ENCODE results near the gene ECE2. TPM values are rescaled to one million over a fixed set of nuclear protein-coding genes. Genes with fewer than 3 reads are reported as not detected.

The ECE2 gene
- not detected in 2 replicates for total RNA-seq

DNA sequence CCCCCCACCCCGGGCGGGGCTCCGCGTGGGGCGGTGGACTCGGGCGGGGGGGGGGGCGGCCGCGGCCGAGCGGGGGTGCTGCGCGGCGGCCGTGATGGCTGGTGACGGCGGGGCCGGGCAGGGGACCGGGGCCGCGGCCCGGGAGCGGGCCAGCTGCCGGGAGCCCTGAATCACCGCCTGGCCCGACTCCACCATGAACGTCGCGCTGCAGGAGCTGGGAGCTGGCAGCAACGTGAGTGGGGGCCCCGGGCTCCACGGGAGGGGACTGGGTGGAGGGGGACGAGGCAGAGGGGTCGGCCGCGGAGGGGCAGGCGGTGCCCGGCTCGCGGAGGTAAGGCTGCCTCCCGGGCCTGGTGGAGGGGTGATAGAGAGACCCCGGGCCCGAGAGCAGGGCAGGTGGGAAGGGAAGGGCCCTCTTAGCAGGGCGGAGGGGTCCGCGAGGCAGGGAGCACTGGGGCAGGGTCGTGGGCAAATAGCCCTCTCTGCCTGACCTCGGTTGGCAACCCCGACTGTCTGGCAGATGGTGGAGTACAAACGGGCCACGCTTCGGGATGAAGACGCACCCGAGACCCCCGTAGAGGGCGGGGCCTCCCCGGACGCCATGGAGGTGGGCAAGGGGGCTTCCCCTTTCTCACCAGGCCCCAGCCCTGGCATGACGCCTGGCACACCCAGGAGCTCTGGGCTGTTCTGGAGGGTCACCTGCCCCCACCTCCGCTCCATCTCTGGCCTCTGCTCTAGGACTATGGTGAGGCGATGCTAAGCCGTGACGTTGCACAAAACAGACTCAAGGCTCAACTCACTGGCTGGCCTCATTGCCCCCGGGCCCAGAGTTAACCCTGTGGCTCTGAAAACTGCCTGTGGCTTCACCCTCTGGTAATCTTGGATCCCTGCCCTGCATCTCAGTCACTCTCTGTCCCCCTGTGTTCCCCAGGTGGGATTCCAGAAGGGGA lies at the start of gene ECE2:
ECE2 (plus strand) TSS at position 62 of the 950 bp plus-strand sequence; CDS start at position 194, 132 bp downstream.

DNA sequence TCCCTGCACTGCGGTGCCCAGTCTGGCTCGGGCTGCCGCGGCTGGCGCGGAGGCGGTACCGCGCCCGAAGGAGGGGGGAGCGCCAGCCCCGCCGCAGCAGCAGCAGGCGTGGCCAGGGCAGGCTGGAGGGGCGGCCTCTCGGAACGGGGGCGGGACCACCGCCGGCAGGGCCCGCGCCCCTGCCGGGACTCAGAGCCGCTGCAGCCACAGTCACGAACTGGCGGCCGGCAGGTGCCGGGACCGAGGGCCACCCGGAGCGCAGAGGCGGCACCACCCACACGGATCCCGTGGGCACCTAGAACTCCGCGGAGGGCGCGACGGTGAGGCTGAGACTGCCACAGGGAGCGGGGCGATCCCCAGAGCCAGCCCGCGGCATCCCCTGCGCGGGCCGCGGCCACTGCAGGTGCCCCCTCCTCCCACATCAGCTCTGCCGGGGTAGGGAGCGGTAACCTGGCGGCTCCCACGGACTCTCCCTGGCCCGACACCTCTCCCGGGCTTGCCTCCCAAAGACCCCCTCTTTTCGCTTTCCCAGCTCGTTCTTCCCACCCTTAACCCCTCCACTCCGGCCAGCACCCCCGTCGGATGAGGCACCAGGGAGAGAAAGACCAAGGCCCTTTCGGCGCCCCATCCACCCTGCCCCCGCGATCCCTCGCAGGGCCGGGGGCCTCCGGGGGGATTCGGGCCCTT lies 46.3 kb upstream of the ECE2 start, which contains the start of gene VWA5B2:
VWA5B2 (plus strand) TSS at position 192 of the 687 bp plus-strand sequence. CDS start 944 bp downstream, outside the sequence.

DNA sequence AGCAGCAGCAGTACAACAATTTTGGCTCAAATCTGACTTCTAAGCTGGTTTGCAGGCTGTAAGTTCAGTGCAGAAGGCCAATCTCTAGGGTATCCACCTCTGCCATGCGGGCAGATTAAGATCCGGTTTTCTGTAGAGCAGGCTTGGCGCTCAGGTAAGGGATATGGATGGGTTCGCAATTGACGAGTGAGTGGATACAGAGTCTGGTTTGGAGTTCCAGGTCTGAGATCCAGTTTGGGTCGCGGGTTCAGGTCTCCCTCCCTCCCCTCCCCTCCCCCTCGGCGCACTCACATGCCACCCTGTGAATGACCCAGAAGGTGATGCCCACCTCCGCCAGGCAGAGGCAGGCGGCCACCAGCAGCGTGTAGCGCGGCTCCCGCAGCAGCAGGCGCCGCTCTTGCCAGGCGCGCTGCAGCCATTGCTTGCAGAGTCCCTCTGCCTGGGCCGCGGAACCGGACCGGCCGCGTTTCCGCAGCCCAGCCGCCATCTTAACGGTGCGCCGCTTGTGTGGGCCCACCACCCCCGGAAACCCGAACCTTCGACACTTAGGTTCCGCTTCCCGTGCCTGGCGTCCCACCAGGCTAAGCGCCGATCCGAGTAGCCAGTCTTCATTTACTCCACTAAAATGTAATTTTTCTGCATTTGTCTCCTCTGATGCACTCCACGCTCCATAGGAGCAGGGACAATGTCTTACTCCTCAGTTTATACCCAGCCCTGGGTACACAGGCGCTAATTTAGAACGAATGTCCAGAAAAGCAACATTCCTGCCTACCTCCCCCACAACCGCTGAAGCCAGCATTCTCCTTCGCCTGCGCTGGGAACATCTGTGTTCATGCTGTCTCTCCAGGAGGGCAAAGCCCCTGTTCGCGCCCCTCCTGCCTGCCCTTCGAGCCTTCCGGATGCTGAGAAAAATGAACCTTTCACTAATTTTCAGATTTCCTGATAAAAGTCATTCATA lies 27.1 kb upstream of the ECE2 start, which contains the start of gene ALG3:
ALG3 (minus strand) TSS at position 509 of the 958 bp plus-strand sequence; CDS start at position 487, 22 bp downstream.

DNA sequence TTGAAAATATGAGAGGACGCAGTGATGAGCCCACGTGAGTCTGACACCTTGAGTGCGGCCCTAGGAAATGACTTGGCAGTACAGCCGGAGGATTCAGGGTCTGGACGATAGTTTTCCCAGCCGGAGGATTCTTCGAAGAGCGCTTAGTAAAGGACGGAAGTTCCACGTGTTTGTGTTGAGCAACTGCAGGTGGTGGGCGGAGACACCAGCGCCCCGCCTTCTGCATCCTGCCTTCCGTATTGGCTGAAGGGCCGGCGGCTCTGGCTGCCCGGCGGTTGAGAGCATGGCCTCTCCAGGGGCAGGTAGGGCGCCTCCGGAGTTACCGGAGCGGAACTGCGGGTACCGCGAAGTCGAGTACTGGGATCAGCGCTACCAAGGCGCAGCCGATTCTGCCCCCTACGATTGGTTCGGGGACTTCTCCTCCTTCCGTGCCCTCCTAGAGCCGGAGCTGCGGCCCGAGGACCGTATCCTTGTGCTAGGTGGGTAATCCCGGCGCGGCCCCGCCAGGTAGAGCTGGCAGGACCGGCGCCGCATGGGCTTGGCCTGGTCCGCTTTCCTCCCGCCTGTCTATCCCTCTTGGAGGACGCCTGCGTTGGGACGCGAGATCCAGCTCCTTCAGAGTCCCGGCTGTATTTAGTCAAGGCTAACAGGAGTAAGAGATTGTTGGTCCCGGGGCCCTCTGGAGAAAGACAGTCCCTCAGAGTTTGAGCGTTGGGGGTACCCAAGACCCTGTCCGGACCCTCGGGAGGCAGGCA lies 26.2 kb upstream of the ECE2 start, which contains the start of gene EEF1AKMT4:
EEF1AKMT4 (plus strand) TSS at position 261 of the 755 bp plus-strand sequence; CDS start at position 284, 23 bp downstream.

DNA sequence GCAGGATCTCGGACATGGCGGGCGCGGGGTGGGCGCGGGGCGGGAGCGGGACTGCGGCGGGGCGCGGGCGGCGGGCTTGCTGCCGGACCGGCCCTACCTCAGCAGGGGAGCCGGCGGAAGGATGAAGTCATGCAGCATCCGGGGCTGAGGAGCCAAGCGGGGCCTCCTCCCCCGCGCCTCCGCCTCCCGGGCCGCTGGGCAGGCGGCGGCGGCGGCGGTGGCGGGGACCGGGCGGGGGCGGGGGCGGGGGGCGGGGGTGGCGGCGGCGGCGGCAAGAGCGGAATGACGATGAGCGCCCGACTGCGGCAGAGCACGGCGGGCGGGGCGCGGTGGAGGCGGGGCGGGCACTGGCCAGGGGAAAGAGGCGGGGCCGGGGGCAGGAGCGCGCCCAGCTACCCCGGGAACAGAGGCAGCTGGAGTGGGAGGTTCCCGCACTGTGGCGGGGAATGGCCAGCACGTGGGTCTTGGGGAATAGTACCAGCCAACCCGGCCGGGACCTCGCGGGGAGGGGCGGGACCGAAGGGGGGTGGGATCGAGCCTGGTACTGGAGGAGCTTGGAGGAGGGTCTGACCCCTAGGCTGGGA lies 14.5 kb upstream of the ECE2 start, which contains the start of gene CAMK2N2:
CAMK2N2 (minus strand) TSS at position 284 of the 584 bp plus-strand sequence; CDS start at position 16, 268 bp downstream.

DNA sequence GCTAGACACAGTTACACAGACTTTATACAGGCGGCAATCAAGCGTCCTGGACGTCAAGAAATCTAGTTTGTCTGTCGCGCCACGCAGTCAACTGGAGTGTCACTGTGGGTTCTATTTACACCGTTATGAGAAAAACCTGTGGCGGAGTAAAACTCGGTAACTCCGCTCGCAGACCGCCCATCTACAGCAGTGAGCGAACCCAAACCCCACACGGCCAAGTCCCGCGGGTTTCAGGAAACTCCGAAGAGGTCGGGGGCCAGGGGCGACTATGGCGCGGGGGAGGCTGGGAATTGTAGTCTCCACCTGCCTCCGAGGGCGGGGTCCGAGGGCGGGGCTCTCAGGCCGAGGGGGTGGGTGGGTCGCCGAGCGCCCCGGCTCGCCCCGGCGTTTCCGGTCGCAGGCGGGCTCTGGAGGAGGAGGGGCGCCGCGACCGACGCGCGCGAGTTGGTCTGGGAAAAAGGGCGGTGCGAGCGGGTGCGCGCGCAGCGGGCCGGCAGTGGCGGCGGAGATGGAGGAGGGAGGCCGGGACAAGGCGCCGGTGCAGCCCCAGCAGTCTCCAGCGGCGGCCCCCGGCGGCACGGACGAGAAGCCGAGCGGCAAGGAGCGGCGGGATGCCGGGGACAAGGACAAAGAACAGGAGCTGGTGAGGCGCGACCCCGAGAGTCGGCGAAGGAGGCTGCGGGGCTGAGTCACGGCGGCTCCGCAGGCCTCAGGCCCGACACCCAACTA lies 23.1 kb downstream of the ECE2 start, which contains the start of gene PSMD2:
PSMD2 (plus strand) TSS at position 483 of the 729 bp plus-strand sequence; CDS start at position 509, 26 bp downstream.

DNA sequence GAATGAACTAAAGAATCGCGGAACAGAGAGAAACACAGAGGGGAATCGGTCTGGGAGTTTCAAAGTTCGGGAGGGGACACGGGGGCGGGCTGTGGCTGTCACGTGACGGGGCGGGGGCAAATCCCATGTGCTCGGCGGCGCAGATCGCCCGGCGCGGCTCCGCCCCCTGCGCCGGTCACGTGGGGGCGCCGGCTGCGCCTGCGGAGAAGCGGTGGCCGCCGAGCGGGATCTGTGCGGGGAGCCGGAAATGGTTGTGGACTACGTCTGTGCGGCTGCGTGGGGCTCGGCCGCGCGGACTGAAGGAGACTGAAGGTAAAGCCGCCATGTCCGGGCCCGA lies 38.5 kb downstream of the ECE2 start, which contains the start of gene EIF4G1:
EIF4G1 (plus strand) TSS at position 244 of the 337 bp plus-strand sequence. CDS start 1,191 bp downstream, outside the sequence.

DNA sequence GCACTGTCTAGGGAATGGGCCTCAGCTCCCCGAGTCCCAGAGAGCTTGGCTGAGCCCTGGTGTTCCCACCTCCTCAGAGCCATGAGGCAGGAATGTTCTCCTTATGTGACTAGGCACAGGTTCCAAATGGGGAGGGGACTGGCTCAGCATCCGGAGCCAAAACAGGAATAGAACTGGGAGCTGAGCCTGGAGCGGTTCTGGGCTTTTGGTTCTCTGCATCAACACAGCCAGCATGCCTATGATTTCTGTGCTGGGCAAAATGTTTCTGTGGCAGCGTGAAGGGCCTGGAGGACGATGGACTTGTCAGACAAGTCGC lies 61.5 kb downstream of the ECE2 start, which contains the start of gene FAM131A:
FAM131A (plus strand) TSS at position 202 of the 316 bp plus-strand sequence; CDS start at position 233, 31 bp downstream.

Other genes starting within 250 kb of the ECE2 start
- gene HTR3D, start 244.3 kb upstream of the ECE2 start, total RNA-seq: not detected in 2 replicates
- gene HTR3C, start 223.0 kb upstream of the ECE2 start, total RNA-seq: not detected in 2 replicates
- gene HTR3E, start 179.0 kb upstream of the ECE2 start, total RNA-seq: not detected in 2 replicates
- 36.0 and 41.0 TPM in 2 replicates for gene EIF2B5, start 140.7 kb upstream of the ECE2 start, total RNA-seq
- gene DVL3, start 120.6 kb upstream of the ECE2 start, total RNA-seq: 26.3 and 31.3 TPM in 2 replicates
- gene AP2M1, start 101.2 kb upstream of the ECE2 start, total RNA-seq: 577 and 754 TPM in 2 replicates
- gene ABCF3, start 89.8 kb upstream of the ECE2 start, total RNA-seq: 40.7 and 55.6 TPM in 2 replicates
- gene VWA5B2, start 46.4 kb upstream of the ECE2 start, total RNA-seq: 0.06 TPM in 1 of 2 replicates, not detected in the other
- gene ALG3, start 27.1 kb upstream of the ECE2 start, total RNA-seq: 19.5 and 29.3 TPM in 2 replicates
- 2.2 and 3.2 TPM in 2 replicates for gene EEF1AKMT4, start 26.4 kb upstream of the ECE2 start, total RNA-seq
- gene CAMK2N2, start 14.5 kb upstream of the ECE2 start, total RNA-seq: 0.50 and 0.66 TPM in 2 replicates
- gene PSMD2, start 23.2 kb downstream of the ECE2 start, total RNA-seq: 404 and 624 TPM in 2 replicates
- 374 and 376 TPM in 2 replicates for gene EIF4G1, start 38.6 kb downstream of the ECE2 start, total RNA-seq
- 32.1 and 33.5 TPM in 2 replicates for gene FAM131A, start 61.6 kb downstream of the ECE2 start, total RNA-seq
- 2.9 and 3.4 TPM in 2 replicates for gene CLCN2, start 85.6 kb downstream of the ECE2 start, total RNA-seq
- gene POLR2H, start 85.7 kb downstream of the ECE2 start, total RNA-seq: 64.4 and 73.7 TPM in 2 replicates
- gene THPO, start 102.2 kb downstream of the ECE2 start, total RNA-seq: 0.13 TPM in 1 of 2 replicates, not detected in the other
- gene CHRD, start 104.0 kb downstream of the ECE2 start, total RNA-seq: 1.7 and 2.4 TPM in 2 replicates

All from aortic smooth muscle cell (primary cell).